Liver (tissue), 3 donors: ENCODE data around the gene RUNX1.

ENCODE experiments used
- RAD21 ChIP-seq, 2 donors: IDR thresholded peaks; 2 replicates each; pipeline ENCODE4 v1.6.1; 2016; ENCODE audit warnings: antibody characterized with exemption in 2 of 2, mild to moderate bottlenecking in 2 of 2
- TAF1 ChIP-seq: conservative IDR thresholded peaks from 2 replicates; pipeline ENCODE4 v1.6.1; 2016; ENCODE audit warnings: antibody characterized with exemption, mild to moderate bottlenecking
- TF ChIP-seq, protein P1 (sequence below): IDR thresholded peaks from 2 replicates; pipeline ENCODE4 v1.6.1; 2016; ENCODE audit warnings: antibody characterized with exemption
- TF ChIP-seq, protein P2 (sequence below): fragments of 150-350 bp; IDR thresholded peaks from 2 replicates; pipeline ENCODE4 v1.5.1; 2017; ENCODE audit warnings: improper control_type of control experiment, low read depth, low read length; ENCODE audit not compliant: missing input control
- donor health status: healthy.
- donor health status: healthy.

DNA sequence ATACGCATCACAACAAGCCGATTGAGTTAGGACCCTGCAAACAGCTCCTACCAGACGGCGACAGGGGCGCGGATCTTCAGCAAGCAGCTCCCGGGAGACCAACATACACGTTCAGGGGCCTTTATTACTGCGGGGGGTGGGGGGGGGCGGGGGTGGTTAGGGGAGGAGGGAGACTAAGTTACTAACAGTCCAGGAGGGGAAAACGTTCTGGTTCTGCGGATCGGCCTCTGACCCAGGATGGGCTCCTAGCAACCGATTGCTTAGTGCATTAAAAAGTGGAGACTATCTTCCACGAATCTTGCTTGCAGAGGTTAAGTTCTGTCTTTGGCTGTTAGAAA, 162.0 kb downstream of the RUNX1 start:
- TF ChIP-seq, protein P1, sequence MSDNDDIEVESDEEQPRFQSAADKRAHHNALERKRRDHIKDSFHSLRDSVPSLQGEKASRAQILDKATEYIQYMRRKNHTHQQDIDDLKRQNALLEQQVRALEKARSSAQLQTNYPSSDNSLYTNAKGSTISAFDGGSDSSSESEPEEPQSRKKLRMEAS, result no peak
- TF ChIP-seq RAD21 (IDR thresholded peaks at IDR 0.05) (no peak), TAF1 (no peak)
- TF ChIP-seq, protein P2, sequence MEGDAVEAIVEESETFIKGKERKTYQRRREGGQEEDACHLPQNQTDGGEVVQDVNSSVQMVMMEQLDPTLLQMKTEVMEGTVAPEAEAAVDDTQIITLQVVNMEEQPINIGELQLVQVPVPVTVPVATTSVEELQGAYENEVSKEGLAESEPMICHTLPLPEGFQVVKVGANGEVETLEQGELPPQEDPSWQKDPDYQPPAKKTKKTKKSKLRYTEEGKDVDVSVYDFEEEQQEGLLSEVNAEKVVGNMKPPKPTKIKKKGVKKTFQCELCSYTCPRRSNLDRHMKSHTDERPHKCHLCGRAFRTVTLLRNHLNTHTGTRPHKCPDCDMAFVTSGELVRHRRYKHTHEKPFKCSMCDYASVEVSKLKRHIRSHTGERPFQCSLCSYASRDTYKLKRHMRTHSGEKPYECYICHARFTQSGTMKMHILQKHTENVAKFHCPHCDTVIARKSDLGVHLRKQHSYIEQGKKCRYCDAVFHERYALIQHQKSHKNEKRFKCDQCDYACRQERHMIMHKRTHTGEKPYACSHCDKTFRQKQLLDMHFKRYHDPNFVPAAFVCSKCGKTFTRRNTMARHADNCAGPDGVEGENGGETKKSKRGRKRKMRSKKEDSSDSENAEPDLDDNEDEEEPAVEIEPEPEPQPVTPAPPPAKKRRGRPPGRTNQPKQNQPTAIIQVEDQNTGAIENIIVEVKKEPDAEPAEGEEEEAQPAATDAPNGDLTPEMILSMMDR, result no peak
